Endothelial cell of umbilical vein (primary cell): ENCODE data around the gene LRRC74B. TPM values are rescaled to one million over a fixed set of nuclear protein-coding genes. Genes with fewer than 3 reads are reported as not detected.

ENCODE experiments used
- BruUV-seq: library from RNA; stranded (reverse); fragments of 400-500 nt; replicated peaks from 2 replicates; lab custom pipeline; 2021; lab: Mats Ljungman, UMichigan
- CTCF ChIA-PET: fragments of 300-600, 350-600 bp; sonication (Branson Sonifier 250); formaldehyde crosslinking; loops from one replicate; lab custom pipeline; 2021; ENCODE audit warnings: antibody characterized with exemption, inconsistent platforms; lab: Charles Lee
- POLR2A ChIA-PET: fragments of 300-600, 350-600 bp; sonication (Branson Sonifier 250); formaldehyde crosslinking; loops from one replicate; lab custom pipeline; 2021; ENCODE audit warnings: antibody characterized with exemption, inconsistent platforms; lab: Charles Lee
- DNase-seq: peaks from one replicate; pipeline ENCODE4 v3.0.0-alpha.2; 2011; ENCODE audit warnings: low read depth, low spot score
- FAIRE-seq: peaks from 2 replicates; lab custom pipeline; 2011; peaks lifted over from hg19 to GRCh38; lab: Jason Lieb, UNC
- H2AFZ ChIP-seq: 2 replicates; pipeline ENCODE4 v1.6.0; 2012; ENCODE audit warnings: low read depth, low read length, control low read depth, inconsistent platforms
- H3K27ac ChIP-seq: 2 replicates; pipeline ENCODE4 v1.5.1; 2011; ENCODE audit warnings: low read depth, mild to moderate bottlenecking, control low read depth, low read length, moderate library complexity; ENCODE audit not compliant: insufficient read depth
- H3K27me3 ChIP-seq, 2 experiments: 2 replicates each; pipeline versions ENCODE4 v1.6.0 to v1.6.1; 2011; ENCODE audit warnings: low read length in 2 of 2, mixed read lengths in 1 of 2; ENCODE audit not compliant: control insufficient read depth in 2 of 2, insufficient read depth in 2 of 2
- H3K36me3 ChIP-seq, 2 experiments: 2 replicates in 1 of 2; 3 replicates in 1 of 2; pipeline ENCODE4 v1.5.1; 2011; ENCODE audit warnings: low read length in 2 of 2, mild to moderate bottlenecking in 1 of 2, moderate library complexity in 1 of 2; ENCODE audit not compliant: control insufficient read depth in 2 of 2, insufficient read depth in 2 of 2; ENCODE audit errors: extremely low read depth in 1 of 2
- H3K4me1 ChIP-seq: 3 replicates; pipeline ENCODE4 v1.5.1; 2011; ENCODE audit warnings: mild to moderate bottlenecking, low read length; ENCODE audit not compliant: control insufficient read depth, insufficient read depth; ENCODE audit errors: extremely low read depth
- H3K4me2 ChIP-seq: 2 replicates; pipeline ENCODE4 v1.6.1; 2011; ENCODE audit warnings: low read length, control low read depth, mixed read lengths; ENCODE audit not compliant: insufficient read depth
- H3K4me3 ChIP-seq, 3 experiments: fragments of 200-600 bp in 1 of 3; sonication (generic), shearing (Covaris generic) in 1 of 3; replicated peaks in 1 of 3; 2 replicates each; pipeline ENCODE4 v1.5.1; 2011 to 2016; ENCODE audit warnings: control low read depth in 3 of 3, low read length in 3 of 3, mild to moderate bottlenecking in 2 of 3, inconsistent platforms in 1 of 3, low read depth in 1 of 3, moderate library complexity in 1 of 3; ENCODE audit not compliant: insufficient read depth in 1 of 3
- H3K79me2 ChIP-seq: 2 replicates; pipeline ENCODE4 v1.6.0; 2012; ENCODE audit warnings: low read length, inconsistent platforms; ENCODE audit not compliant: control insufficient read depth, insufficient read depth
- H3K9ac ChIP-seq: replicated peaks from 2 replicates; pipeline ENCODE3; 2011; ENCODE audit warnings: low read length, control low read depth; ENCODE audit not compliant: insufficient read depth; ENCODE audit errors: extremely low read depth
- H3K9me1 ChIP-seq: replicated peaks from 3 replicates; pipeline ENCODE4 v1.6.0; 2011; ENCODE audit warnings: mild to moderate bottlenecking, low read length; ENCODE audit not compliant: control insufficient read depth, insufficient read depth; ENCODE audit errors: extremely low read depth
- H3K9me3 ChIP-seq: replicated peaks from 2 replicates; pipeline ENCODE4 v1.5.1; 2012; ENCODE audit warnings: low read length, inconsistent platforms; ENCODE audit not compliant: control insufficient read depth, insufficient read depth
- H4K20me1 ChIP-seq: replicated peaks from 2 replicates; pipeline ENCODE3; 2011; ENCODE audit warnings: mild to moderate bottlenecking, low read length; ENCODE audit not compliant: control insufficient read depth, insufficient read depth; ENCODE audit errors: extremely low read depth
- EZH2 ChIP-seq: IDR thresholded peaks from 2 replicates; pipeline ENCODE4 v1.6.1; 2012; ENCODE audit warnings: borderline replicate concordance, low read depth, mild to moderate bottlenecking, moderate library complexity, low read length, inconsistent platforms; ENCODE audit not compliant: severe bottlenecking
- GATA2 ChIP-seq: IDR thresholded peaks from 2 replicates; pipeline ENCODE4 v1.7.0; 2011; ENCODE audit warnings: low read depth, mild to moderate bottlenecking, moderate library complexity, mixed read lengths, low read length; ENCODE audit not compliant: insufficient read length, insufficient read depth
- MYC ChIP-seq: IDR thresholded peaks from one replicate; pipeline ENCODE4 v1.6.1; 2011; ENCODE audit warnings: mild to moderate bottlenecking, low read depth, low read length
- dilution Hi-C: fragments of 300-500 bp; cut with MboI; formaldehyde crosslinking; loops from one replicate; pipeline ENCODE4 v1.15.0; 2019; ENCODE audit warnings: low sequenced_read_pairs; ENCODE audit not compliant: extremely low pct_ligation_motif_present
- intact Hi-C: fragments of 100-400 bp; cut with micrococcal nuclease; formaldehyde crosslinking; loops from one replicate; pipeline ENCODE4 v1.10.0; 2022
- polyA plus RNA-seq, 4 experiments: library from polyadenylated mRNA; depleted of rRNA in 3 of 4; stranded (reverse) in 3 of 4; unstranded in 1 of 4; fragments of >200 nt; gene quantifications; 2 replicates each; pipeline versions ENCODE4 v1.2.1 to v1.2.3, GENCODE V29; 2011 to 2012; ENCODE audit warnings: missing spikeins in 1 of 4
- total RNA-seq: library from RNA; stranded (reverse); gene quantifications from 2 replicates; pipeline ENCODE4 v1.2.3, GENCODE V29; 2021

Gene LRRC74B
- total and polyA plus RNA-seq, 2 donors (not counting 3 experiments of a cell fraction or from before 2014, with no cell fraction given), result not detected

- no peak for FAIRE-seq
- H3K9ac ChIP-seq, result no peak overlapping the region
- no peaks in the 10 kb centered on the region for H3K27me3 ChIP-seq
- CTCF ChIA-PET, result interaction anchor here (1.4 kb wide), 1 partner anchor 17 kb away, joined by 3 read pairs; the partner anchor contains the start of gene LZTR1
- H3K36me3 ChIP-seq, result peaks cover 5 to 19% of the 10 kb centered on the region in 2 experiments
- H3K4me1 ChIP-seq, result peaks cover 22% of the 10 kb centered on the region
- no peaks in the 10 kb centered on the region for H3K9me1 ChIP-seq
- H3K79me2 ChIP-seq, result peaks cover 20% of the 10 kb centered on the region
- POLR2A ChIA-PET, result interaction anchor here (1.5 kb wide), 1 partner anchor 17 kb away, joined by 6 read pairs; the partner anchor contains the start of gene LZTR1
- no peaks in the 10 kb centered on the region for H4K20me1 ChIP-seq
- BruUV-seq, result no TSS peak
- no peak overlapping the region for H3K27ac ChIP-seq
- no peak for DNase-seq
- no peak overlapping the region for H2AFZ ChIP-seq
- no peaks in the 10 kb centered on the region for H3K9me3 ChIP-seq
- TF ChIP-seq GATA2 (no peak), EZH2 (no peak), MYC (no peak)
- dilution Hi-C loops (no loop called here), intact Hi-C loops (no loop called here)
- H3K4me3 ChIP-seq, result no peak overlapping the region
- no peak overlapping the region for H3K4me2 ChIP-seq
Measured at GRCh38 chr22:20998411-20999336, 47.1 kb upstream of the LRRC74B start.
